Right lobe of liver (tissue), 4 donors: Measurements from ENCODE around the gene EXOC2.

Source experiments
- POLR2A ChIP-seq: fragments of 450-650 bp; IDR thresholded peaks from one replicate; pipeline ENCODE4 v1.6.1; 2017; ENCODE audit warnings: antibody characterized with exemption, mild to moderate bottlenecking
- TF ChIP-seq, protein P1 (sequence below), 4 donors: fragments of 200-600 bp in 3 of 4; fragments of 450-650 bp in 1 of 4; IDR thresholded peaks; one replicate each; pipeline versions ENCODE4 v1.5.1 to v1.8.0; 2016 to 2022; ENCODE audit warnings: antibody characterized with exemption in 4 of 4, mild to moderate bottlenecking in 2 of 4
- donor health status: DM: no; HTN: no; CAD: no.
- donor health status: DM: no; HTN: no; CAD: no.
- donor health status: DM: no; HTN: yes; CAD: no.

DNA sequence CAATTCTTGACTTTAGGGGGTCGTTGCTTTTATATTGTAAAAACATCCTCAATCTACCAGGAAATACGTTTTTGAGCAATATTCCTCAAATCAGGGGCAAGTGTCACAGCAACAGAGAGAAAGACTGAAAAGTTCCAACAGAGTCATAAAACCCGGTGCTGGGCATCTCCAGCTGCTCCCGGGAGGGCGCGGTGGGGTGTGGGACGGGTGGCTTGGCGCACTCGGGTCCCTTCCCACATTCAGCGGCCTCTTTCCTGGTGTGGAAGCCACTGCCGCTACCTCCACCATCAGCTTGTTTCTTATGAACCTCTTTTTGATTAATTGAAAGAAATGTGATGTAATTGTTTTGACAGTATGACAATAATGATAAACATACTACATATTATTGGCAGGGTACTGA, 203.2 kb downstream of the EXOC2 start:
- TF ChIP-seq, protein P1, sequence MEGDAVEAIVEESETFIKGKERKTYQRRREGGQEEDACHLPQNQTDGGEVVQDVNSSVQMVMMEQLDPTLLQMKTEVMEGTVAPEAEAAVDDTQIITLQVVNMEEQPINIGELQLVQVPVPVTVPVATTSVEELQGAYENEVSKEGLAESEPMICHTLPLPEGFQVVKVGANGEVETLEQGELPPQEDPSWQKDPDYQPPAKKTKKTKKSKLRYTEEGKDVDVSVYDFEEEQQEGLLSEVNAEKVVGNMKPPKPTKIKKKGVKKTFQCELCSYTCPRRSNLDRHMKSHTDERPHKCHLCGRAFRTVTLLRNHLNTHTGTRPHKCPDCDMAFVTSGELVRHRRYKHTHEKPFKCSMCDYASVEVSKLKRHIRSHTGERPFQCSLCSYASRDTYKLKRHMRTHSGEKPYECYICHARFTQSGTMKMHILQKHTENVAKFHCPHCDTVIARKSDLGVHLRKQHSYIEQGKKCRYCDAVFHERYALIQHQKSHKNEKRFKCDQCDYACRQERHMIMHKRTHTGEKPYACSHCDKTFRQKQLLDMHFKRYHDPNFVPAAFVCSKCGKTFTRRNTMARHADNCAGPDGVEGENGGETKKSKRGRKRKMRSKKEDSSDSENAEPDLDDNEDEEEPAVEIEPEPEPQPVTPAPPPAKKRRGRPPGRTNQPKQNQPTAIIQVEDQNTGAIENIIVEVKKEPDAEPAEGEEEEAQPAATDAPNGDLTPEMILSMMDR (IDR thresholded peaks at IDR 0.05), result no peak
- TF ChIP-seq POLR2A, result no peak
